Ramos (cell line): ENCODE data around the gene AKR1C1.
"Not testable (repeated sequence)": the region's sequence is repeated elsewhere in the genome, so short reads cannot be mapped to it uniquely, and the experiment has no call there.

Experiments used
- in situ Hi-C: fragments of 300-500 bp; cut with MboI; formaldehyde crosslinking; loops from one replicate; pipeline ENCODE4 v1.14.3; 2022; ENCODE audit warnings: low sequenced_read_pairs; ENCODE audit not compliant: unreplicated experiment

The AKR1C1 gene

DNA sequence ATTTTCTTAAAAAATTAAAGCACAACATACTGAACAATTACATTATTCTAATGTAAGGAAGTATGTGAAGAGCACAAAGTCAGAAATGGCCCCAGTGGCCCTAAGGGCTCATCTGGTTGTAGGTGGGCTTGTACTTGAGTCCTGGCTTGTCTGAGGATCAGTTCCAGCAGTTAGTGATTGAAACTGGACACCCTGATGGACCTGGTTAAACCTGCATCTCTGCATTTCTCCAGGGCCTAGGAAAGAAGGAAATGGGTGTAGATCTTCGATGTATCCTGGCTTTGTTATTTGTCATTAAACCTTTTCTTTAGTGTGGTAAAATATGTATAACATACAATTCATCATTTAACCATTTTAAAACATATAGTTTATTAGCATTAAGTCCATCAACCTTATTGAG, 50.2 kb downstream of the AKR1C1 start:
- in situ Hi-C loops: no loop called here

- in situ Hi-C loops: not testable (repeated sequence)
These were observed 51.1 kb downstream of the AKR1C1 start for GRCh38 chr10:5014200-5014910.

DNA sequence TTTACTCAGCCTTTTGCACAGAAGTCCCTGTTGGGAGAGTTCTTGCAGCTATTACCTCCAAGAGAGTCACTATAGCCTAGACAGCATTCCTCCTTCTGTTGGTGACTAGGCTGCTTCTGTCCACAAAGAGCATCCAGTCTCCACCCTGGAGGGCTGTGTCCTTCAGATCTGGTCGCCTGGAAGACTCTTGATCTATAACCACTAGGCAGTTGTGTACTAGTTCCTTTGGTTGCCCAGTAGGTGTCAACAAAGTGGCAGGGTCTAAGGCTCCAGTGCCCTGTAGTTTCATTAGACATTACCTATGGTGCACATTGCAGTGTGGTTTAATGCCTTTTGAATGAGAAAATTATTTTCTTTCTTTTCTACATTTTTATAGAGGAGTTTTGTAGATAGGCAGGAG, 51.7 kb downstream of the AKR1C1 start:
- in situ Hi-C loops: no loop called here

GRCh38 chr10:5018134-5018533, 54.9 kb downstream of the AKR1C1 start:
- in situ Hi-C loops: no loop called here

DNA sequence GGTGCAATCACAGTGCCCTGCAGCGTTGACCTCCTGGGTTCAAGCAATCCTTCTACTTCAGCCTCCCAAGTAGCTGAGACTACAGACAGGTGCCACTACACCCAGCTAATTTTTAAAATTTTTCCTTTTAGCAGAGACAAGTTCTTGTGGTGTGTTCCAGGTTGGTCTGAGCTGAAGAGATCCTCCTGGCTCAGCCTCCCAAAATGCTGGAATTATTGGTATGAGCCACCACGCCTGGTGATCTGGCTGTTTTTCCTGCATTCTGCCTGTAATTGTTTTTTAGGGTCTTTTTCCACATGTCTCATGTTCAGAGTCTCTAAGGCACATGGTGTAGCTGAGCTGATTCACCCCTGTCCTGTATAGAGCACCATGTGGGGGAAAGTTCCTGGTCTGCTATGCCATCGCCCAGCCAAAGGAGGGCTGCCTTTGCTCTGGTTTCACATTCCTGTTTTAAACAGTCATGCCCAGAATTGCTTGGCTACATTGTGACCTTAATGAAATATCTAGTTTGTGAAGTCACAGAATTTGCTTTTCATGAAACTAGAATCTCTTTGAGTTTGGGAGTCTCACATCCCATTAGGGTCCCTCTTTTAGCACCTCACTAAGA, 55.6 kb downstream of the AKR1C1 start:
- in situ Hi-C loops: not testable (repeated sequence)

DNA sequence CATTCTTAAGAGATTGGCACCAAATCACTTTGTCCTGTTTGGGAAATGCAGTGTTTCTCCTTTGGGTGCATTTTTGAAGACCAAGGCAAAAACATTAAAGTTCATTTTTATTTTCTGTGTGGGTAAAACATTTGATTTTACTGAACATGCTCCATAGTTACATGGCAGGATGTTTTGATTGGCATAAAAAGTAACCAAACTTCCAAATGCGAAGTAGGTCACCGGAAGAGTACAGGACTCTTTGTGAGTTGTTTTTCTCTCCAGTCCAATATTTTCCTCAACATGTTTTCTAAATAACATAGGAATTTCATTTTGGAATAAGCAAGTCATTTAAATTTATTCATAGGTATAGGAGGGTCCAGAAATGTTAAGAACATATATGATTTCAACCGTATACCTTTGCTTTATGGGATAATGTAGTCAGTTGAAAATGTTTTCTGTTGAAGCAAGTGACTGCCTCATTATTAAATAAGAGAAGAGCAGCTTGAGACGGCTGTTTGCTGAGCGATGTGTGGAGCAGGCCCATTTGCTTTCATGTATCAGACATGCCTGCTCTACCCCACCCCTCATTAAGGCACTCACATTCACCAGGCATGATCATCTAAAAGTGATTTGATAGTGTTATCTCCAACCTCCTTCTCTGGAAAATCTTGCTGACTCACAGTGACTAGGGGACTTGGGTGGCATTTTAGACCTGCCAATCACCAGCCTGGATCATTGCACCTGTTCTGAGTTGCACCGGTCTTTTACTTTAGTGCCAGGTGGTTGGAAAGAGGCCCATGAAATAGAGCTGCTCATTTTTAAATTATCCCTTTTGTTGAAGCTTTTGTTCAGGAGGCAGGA, 56.8 kb downstream of the AKR1C1 start:
- in situ Hi-C loops: not testable (repeated sequence)

- in situ Hi-C loops: not testable (repeated sequence)
These were observed 58.5 kb downstream of the AKR1C1 start for GRCh38 chr10:5021624-5022290.

DNA sequence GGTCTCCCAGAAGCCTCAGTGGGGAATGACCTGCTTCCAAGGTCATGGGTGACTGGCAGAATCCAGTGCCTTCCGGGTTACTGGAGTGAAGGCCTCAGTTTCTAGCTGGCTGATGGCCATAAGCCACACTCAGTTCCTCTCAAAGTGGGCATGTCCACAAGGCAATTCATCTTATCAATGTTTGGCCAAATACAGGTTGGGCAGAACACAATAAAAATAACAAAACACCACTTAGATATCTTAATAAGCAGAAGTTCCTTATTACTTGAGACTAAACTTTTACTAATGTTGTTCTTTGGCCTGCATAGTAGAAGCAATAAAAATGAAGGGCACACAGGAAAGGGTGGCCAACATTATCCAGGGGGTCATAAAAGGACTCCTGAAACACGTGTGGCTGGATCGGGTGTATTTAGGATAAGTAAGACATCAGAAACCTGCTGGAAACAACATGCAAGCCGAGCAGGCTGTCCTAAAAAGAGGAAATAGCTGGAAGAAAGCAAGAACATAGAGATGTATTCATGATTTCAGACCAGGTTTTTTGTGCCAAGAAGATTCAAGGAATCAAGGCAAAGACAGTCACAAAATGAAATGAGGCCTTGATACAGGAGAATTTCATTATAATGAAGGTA, 60.1 kb downstream of the AKR1C1 start:
- in situ Hi-C loops: no loop called here

- in situ Hi-C loops: not testable (repeated sequence)
These were observed 62.3 kb downstream of the AKR1C1 start for GRCh38 chr10:5025461-5025881.

DNA sequence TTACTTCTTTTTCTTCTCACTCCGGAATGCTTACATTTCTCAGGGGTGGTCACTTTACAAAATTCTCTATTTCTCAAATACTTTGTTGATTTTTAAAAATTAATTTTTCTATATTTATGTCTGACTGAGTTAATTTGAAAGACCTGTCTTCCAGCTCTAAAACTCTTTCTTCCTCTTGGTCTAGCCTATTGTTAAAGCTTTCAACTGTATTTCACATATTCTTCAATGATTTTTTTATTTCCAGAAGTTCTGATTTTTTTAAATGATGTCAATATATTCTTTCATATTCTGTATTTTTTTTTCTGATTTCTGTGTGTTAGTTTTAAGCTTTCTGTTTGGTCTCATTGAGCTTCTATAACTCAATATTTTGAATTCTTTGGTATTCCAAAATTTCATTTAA, 67.8 kb downstream of the AKR1C1 start:
- in situ Hi-C loops: no loop called here

DNA sequence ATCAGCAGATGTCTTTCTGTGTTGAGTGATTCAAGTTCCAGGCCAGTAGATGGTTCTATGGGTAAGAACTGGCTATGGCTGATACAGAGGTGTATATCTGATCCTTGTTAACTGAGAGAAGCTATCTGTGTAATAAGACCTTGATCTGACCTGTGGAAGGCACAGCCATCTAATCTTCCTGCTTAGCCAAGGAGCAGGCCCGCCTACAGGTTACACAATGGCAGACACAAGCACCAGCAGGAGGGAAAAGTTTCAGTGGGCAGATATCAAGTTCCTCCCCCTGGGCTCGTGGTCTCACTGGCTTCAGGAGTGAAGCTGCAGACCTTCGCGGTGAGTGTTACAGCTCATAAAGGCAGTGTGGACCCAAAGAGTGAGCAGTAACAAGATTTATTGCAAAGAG, 68.4 kb downstream of the AKR1C1 start:
- in situ Hi-C loops: not testable (repeated sequence)

DNA sequence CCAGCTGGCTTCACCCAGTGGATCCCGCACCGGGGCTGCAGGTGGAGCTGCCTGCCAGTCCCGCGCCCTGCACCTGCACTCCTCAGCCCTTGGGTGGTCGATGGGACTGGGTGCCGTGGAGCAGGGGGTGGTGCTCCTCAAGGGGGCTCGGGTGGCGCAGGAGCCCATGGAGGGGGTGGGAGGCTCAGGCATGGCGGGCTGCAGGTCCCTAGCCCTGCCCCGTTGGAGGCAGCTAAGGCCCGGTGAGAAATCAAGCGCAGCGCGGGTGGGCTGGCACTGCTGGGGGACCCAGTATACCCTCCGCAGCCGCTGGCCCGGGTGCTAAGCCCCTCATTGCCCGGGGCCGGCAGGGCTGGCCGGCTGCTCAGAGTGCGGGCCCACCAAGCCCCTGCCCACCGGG, 69.2 kb downstream of the AKR1C1 start:
- in situ Hi-C loops: not testable (repeated sequence)
